Sigmoid colon (tissue), 7 donors: ENCODE measurements around the gene RPS6KL1. TPM values are rescaled to one million over a fixed set of nuclear protein-coding genes. Genes with fewer than 3 reads are reported as not detected.

Experiments
- DNase-seq: peaks from one replicate; pipeline ENCODE4 v3.0.0-alpha.2; 2019
- H3K27ac ChIP-seq, 4 donors: fragments of 200-600 bp; sonication (generic); one replicate each; pipeline ENCODE4 v1.5.1; 2016 to 2019; ENCODE audit warnings: mild to moderate bottlenecking in 1 of 4
- H3K27me3 ChIP-seq, 3 donors: fragments of 200-600 bp; sonication (generic); one replicate each; pipeline ENCODE4 v1.5.1; 2019; ENCODE audit warnings: mild to moderate bottlenecking in 1 of 3
- H3K36me3 ChIP-seq, 4 donors: fragments of 200-600 bp; sonication (generic); one replicate each; pipeline ENCODE4 v1.5.1; 2016 to 2019
- H3K4me1 ChIP-seq, 4 donors: fragments of 200-600 bp; sonication (generic); one replicate each; pipeline ENCODE4 v1.5.1; 2017 to 2019
- H3K4me3 ChIP-seq, 4 donors: fragments of 200-600 bp; sonication (generic); one replicate each; pipeline ENCODE4 v1.5.1; 2017 to 2019; ENCODE audit warnings: mild to moderate bottlenecking in 2 of 4, moderate library complexity in 1 of 4
- H3K9me3 ChIP-seq, 4 donors: fragments of 200-600 bp in 3 of 4; sonication (generic) in 3 of 4; one replicate each; pipeline versions ENCODE4 v1.5.1 to v1.6.1; 2013 to 2019
- EP300 ChIP-seq, 4 donors: sonication (generic); formaldehyde crosslinking; IDR thresholded peaks; one replicate each; pipeline ENCODE4 v1.6.1; 2017; ENCODE audit warnings: antibody characterized with exemption in 4 of 4
- POLR2A ChIP-seq, 2 donors: fragments of 450-650 bp; IDR thresholded peaks; one replicate each; pipeline ENCODE4 v1.6.1; 2016; ENCODE audit warnings: antibody characterized with exemption in 2 of 2, mild to moderate bottlenecking in 2 of 2, moderate library complexity in 2 of 2
- POLR2AphosphoS5 ChIP-seq, 4 donors: sonication (generic); formaldehyde crosslinking; IDR thresholded peaks; one replicate each; pipeline ENCODE4 v1.6.1; 2017; ENCODE audit warnings: antibody characterized with exemption in 4 of 4
- WGBS, 2 donors: extraction: QIAGEN DNeasy Blood & Tissue Kit; methylation state at CpG; one replicate each; pipeline ENCODE4 v1.1.7; 2013; 5-methylcytosine and 5-hydroxymethylcytosine counted together
- intact Hi-C: fragments of 100-400 bp; cut with DNase I; formaldehyde crosslinking; loops from one replicate; pipeline ENCODE4 v1.15.1; 2023
- polyA plus RNA-seq, 3 donors: library from polyadenylated mRNA; stranded (reverse); fragments of 200-250 nt; gene quantifications; one replicate each; pipeline ENCODE4 v1.2.3, GENCODE V29; 2013
- total RNA-seq, 4 donors: library from RNA; depleted of rRNA; stranded (reverse); fragments of >200 nt; gene quantifications; one replicate each; pipeline ENCODE4 v1.1.0, GENCODE V29; 2016
- TF ChIP-seq, protein P1 (sequence below), 4 experiments: fragments of 450-650 bp in 3 of 4; fragments of 200-600 bp in 1 of 4; IDR thresholded peaks; one replicate each; pipeline ENCODE4 v1.5.1; 2016 to 2019; ENCODE audit warnings: antibody characterized with exemption in 4 of 4, mild to moderate bottlenecking in 3 of 4, moderate library complexity in 2 of 4
- donor health status: healthy with polysubstance abuse.
- donor health status: Bipolar disorder and iron deficiency.
- donor health status: healthy.

The RPS6KL1 gene
- total and polyA plus RNA-seq, 7 donors, result 1.8 to 11.1 (median 4.6) TPM

DNA sequence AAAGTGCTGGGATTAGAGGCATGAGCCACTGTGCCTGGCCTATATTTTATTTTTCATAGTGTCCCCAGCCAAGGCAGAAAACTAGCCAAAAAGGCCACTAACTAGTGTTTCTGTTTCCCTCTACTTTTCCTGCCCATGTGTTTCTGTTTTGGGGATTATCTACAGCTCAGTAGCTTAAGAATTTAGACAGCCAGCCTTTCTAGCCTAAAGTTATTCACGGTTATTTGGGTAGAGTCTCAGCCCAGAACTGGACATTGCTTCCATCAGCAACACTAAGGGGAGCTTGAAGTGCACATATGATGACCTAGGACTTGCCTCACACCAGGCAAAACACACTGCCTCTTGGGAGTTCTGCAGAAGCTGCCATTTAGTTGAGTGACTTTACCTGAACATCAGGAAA, 65.0 kb downstream of the RPS6KL1 start:
- Histone ChIP-seq H3K4me3 (no peak overlapping the region), H3K9me3 (no peaks in the 10 kb centered on the region), H3K4me1 (peaks cover 0 to 24% (median 20%) of the 10 kb centered on the region in 4 donors), H3K27me3 (no peaks in the 10 kb centered on the region), H3K36me3 (no peaks in the 10 kb centered on the region), H3K27ac (no peak overlapping the region)
- DNase-seq, result no peak
- intact Hi-C loops, result no loop called here
- TF ChIP-seq EP300 (IDR thresholded peaks at IDR 0.05) (no peak), POLR2AphosphoS5 (IDR thresholded peaks at IDR 0.05) (no peak), POLR2A (IDR thresholded peaks at IDR 0.05) (no peak)
- TF ChIP-seq, protein P1, sequence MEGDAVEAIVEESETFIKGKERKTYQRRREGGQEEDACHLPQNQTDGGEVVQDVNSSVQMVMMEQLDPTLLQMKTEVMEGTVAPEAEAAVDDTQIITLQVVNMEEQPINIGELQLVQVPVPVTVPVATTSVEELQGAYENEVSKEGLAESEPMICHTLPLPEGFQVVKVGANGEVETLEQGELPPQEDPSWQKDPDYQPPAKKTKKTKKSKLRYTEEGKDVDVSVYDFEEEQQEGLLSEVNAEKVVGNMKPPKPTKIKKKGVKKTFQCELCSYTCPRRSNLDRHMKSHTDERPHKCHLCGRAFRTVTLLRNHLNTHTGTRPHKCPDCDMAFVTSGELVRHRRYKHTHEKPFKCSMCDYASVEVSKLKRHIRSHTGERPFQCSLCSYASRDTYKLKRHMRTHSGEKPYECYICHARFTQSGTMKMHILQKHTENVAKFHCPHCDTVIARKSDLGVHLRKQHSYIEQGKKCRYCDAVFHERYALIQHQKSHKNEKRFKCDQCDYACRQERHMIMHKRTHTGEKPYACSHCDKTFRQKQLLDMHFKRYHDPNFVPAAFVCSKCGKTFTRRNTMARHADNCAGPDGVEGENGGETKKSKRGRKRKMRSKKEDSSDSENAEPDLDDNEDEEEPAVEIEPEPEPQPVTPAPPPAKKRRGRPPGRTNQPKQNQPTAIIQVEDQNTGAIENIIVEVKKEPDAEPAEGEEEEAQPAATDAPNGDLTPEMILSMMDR (IDR thresholded peaks at IDR 0.05), result no peak
- WGBS, 2 donors, result 73 to 80% methylated on average over 1 of the region's 1 CpG

DNA sequence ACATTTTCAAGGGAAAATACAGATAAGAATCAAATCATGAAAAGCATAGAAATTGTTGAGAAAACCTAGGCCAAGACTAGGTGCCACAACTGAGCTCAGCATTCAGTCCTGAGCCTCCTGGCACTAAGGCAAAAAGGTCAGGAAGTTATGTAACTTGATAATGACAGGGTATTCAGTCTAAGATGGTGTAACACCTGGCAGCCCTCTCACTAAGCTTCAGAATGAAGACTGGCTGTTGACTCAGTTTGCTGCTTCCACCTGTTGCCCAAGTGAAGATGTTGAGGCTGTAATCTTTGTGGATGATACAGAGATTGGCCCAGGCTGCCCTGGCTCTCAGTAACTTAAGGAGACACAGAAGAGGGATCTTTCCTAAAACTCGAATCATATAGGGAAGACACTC, 66.7 kb downstream of the RPS6KL1 start:
- H3K27me3 ChIP-seq, result no peaks in the 10 kb centered on the region
- no peaks in the 10 kb centered on the region for H3K36me3 ChIP-seq
- no peak overlapping the region for H3K27ac ChIP-seq
- no peak for DNase-seq
- no peak overlapping the region for H3K4me3 ChIP-seq
- H3K4me1 ChIP-seq, result peaks cover 0 to 30% (median 26%) of the 10 kb centered on the region in 4 donors
- WGBS, 2 donors, result 81 to 91% methylated on average over 1 of the region's 1 CpG
- TF ChIP-seq EP300 (IDR thresholded peaks at IDR 0.05), result no peak
- H3K9me3 ChIP-seq, result no peaks in the 10 kb centered on the region
- intact Hi-C loops, result no loop called here

DNA sequence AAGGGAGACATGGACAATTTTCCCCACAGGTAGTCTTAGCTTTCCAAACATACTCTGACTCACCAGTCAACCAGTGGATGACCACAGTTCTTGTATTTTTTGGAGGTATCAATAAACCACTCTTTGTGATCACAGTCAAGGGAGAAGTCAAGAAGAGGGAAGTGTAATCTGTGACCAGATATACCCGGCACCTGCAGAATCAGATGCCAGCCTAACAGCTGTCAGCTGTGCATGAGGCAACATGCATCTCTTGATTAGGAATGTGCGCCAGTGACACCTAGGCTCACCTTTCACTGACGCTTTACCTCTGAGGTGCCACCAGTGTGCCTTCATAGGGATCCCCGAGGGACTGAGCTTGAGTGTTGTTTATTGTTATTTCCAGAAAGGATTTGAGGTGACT, 67.1 kb downstream of the RPS6KL1 start:
- Histone ChIP-seq H3K4me1 (peaks cover 0 to 27% (median 25%) of the 10 kb centered on the region in 4 donors), H3K27me3 (no peaks in the 10 kb centered on the region), H3K27ac (no peak overlapping the region), H3K4me3 (no peak overlapping the region), H3K9me3 (no peaks in the 10 kb centered on the region), H3K36me3 (no peaks in the 10 kb centered on the region)
- 71 to 78% methylated on average over 4 of the region's 4 CpGs for WGBS, 2 donors
- intact Hi-C loops, result no loop called here
- TF ChIP-seq POLR2A (IDR thresholded peaks at IDR 0.05) (no peak), EP300 (IDR thresholded peaks at IDR 0.05) (no peak), POLR2AphosphoS5 (IDR thresholded peaks at IDR 0.05) (no peak)
- TF ChIP-seq, protein P1 (IDR thresholded peaks at IDR 0.05), result no peak
- DNase-seq, result no peak

DNA sequence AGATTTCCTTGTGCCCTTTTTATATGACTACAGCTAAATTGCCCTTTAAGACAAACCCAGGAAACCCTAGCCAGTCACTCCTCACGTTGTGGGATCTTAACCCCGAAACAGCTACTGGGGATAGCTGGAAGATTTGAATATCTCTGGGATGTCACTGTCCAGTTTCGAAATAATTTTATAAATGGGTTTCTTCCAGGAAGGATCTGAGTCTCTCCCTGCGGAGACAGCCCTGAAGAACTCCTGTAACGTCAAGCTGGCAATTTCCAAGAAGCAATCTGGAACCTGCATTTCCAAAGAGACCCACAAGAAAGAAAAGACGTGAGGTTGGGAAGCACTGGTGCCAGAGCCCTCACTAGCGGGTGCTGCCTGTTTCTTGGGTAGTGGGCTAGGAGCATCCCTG, 68.0 kb downstream of the RPS6KL1 start:
- no peak overlapping the region for H3K27ac ChIP-seq
- intact Hi-C loops, result no loop called here
- H3K27me3 ChIP-seq, result no peaks in the 10 kb centered on the region
- WGBS, 2 donors, result 70 to 80% methylated on average over 7 of the region's 7 CpGs
- H3K9me3 ChIP-seq, result no peaks in the 10 kb centered on the region
- H3K4me1 ChIP-seq, result peaks cover 0 to 21% (median 19%) of the 10 kb centered on the region in 4 donors
- no peaks in the 10 kb centered on the region for H3K36me3 ChIP-seq
- no peak for DNase-seq
- no peak overlapping the region for H3K4me3 ChIP-seq
- TF ChIP-seq EP300 (IDR thresholded peaks at IDR 0.05), result no peak
- no peak for TF ChIP-seq POLR2AphosphoS5 (IDR thresholded peaks at IDR 0.05)
- no peak for TF ChIP-seq POLR2A (IDR thresholded peaks at IDR 0.05)
- TF ChIP-seq, protein P1 (IDR thresholded peaks at IDR 0.05), result no peak

Other genes starting within 250 kb of the RPS6KL1 start
- gene AREL1, start 210.2 kb downstream of the RPS6KL1 start, total RNA-seq, result 10 to 100 TPM; 11.7 to 16.6 (median 14.3) TPM
- gene AREL1, start 210.2 kb downstream of the RPS6KL1 start, polyA plus RNA-seq, result 10 to 100 TPM in 2 of 3 donors, 1 to 10 TPM in 1; 4.8 to 20.2 (median 10.4) TPM
- gene FCF1, start 210.1 kb downstream of the RPS6KL1 start, total RNA-seq, result 10 to 100 TPM; 18.6 to 35.7 (median 28.3) TPM
- 10 to 100 TPM; 22.2 to 32.3 (median 23.4) TPM for gene FCF1, start 210.1 kb downstream of the RPS6KL1 start, polyA plus RNA-seq
- gene YLPM1, start 159.9 kb downstream of the RPS6KL1 start, total RNA-seq, result 10 to 100 TPM; 40.3 to 58.7 (median 40.6) TPM
- 10 to 100 TPM in 1 of 3 donors, 1 to 10 TPM in 2; 7.2 to 23.6 (median 7.2) TPM for gene YLPM1, start 159.9 kb downstream of the RPS6KL1 start, polyA plus RNA-seq
- gene PROX2, start 47.1 kb downstream of the RPS6KL1 start, total RNA-seq, result under 1 TPM in 1 of 4 donors, not detected in 3; 0.16 TPM
- gene PROX2, start 47.1 kb downstream of the RPS6KL1 start, polyA plus RNA-seq, result under 1 TPM in 1 of 3 donors, not detected in 2; 0.01 TPM
- gene DLST, start 41.3 kb downstream of the RPS6KL1 start, total RNA-seq, result 100 to 1,000 TPM in 1 of 4 donors, 10 to 100 TPM in 3; 68.6 to 114 (median 71.8) TPM
- gene DLST, start 41.3 kb downstream of the RPS6KL1 start, polyA plus RNA-seq, result 100 to 1,000 TPM in 2 of 3 donors, 10 to 100 TPM in 1; 66.1 to 114 (median 105) TPM
- gene PGF, start 32.3 kb upstream of the RPS6KL1 start, total RNA-seq, result 10 to 100 TPM in 2 of 4 donors, 1 to 10 TPM in 2; 3.6 to 15.6 (median 9.7) TPM
- 1 to 10 TPM; 1.2 to 9.1 (median 1.6) TPM for gene PGF, start 32.3 kb upstream of the RPS6KL1 start, polyA plus RNA-seq
- 10 to 100 TPM; 34.1 to 37.5 (median 35.3) TPM for gene EIF2B2, start 79.7 kb upstream of the RPS6KL1 start, total RNA-seq
- 10 to 100 TPM; 25.2 to 45.5 (median 40.0) TPM for gene EIF2B2, start 79.7 kb upstream of the RPS6KL1 start, polyA plus RNA-seq
- gene MLH3, start 128.2 kb upstream of the RPS6KL1 start, total RNA-seq, result 10 to 100 TPM; 30.0 to 42.9 (median 34.7) TPM
- 10 to 100 TPM in 1 of 3 donors, 1 to 10 TPM in 2; 3.6 to 12.5 (median 5.1) TPM for gene MLH3, start 128.2 kb upstream of the RPS6KL1 start, polyA plus RNA-seq
- 10 to 100 TPM in 3 of 4 donors, 1 to 10 TPM in 1; 4.2 to 23.5 (median 19.2) TPM for gene ACYP1, start 140.8 kb upstream of the RPS6KL1 start, total RNA-seq
- 10 to 100 TPM; 18.6 to 36.3 (median 23.3) TPM for gene ACYP1, start 140.8 kb upstream of the RPS6KL1 start, polyA plus RNA-seq
- 1 to 10 TPM; 3.6 to 4.6 (median 4.0) TPM for gene ZC2HC1C, start 146.4 kb upstream of the RPS6KL1 start, total RNA-seq
- gene ZC2HC1C, start 146.4 kb upstream of the RPS6KL1 start, polyA plus RNA-seq, result 1 to 10 TPM; 1.2 to 4.6 (median 4.6) TPM
- gene NEK9, start 203.8 kb upstream of the RPS6KL1 start, total RNA-seq, result 10 to 100 TPM; 54.4 to 66.7 (median 59.9) TPM
- gene NEK9, start 203.8 kb upstream of the RPS6KL1 start, polyA plus RNA-seq, result 10 to 100 TPM in 2 of 3 donors, 1 to 10 TPM in 1; 9.0 to 38.8 (median 11.4) TPM